NCI-H1694 treated with DMSO at 0.1 percent for 48 hours (cell line): ENCODE measurements around the gene PRMT7.

Experiments
- DNase-seq: peaks from one replicate; lab custom pipeline; 2025; lab: John Stamatoyannopoulos, UW

Gene PRMT7

DNA sequence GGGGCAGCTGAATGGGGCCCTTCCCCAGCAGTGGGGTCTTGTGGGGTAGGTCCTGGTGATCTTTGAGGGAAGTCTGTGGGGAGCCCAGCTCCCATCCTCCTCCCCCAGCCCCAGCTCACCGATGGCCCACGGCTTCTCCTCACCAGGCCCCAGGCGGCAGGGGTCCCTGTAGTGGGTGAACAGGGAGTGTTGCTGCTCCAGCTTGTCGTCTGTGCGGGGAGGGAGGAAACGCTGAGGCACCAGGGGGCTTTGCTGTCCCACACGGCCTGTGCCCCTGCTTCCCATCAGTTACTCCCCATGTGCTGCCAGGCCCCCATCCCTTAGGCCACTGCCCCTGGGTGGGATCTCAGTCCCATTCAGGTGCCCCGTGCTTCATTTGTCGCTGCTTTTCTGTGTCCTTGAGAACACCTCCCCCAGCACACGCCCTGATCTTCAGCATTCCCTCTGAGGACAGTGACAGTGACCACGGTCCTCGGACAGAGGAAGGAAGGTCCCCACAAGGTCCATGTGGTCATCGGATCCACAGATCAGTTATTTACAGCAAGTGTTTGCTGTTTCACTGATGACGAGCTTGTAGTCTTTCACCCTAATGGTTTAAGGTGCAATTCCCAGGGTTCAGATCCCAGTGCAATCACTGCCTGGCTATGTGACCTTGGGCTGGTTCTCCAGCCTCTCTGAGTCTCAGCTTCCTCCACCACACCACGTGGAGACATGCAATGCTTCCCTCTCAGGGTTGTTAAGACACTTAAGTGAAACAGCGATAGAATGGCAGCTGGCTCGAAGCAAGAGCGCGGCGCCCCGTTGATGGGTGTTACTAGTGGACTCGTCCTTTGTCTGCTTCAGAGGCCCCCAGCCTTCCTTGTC is 53.1 kb downstream of the PRMT7 start:
- no peak for DNase-seq

DNA sequence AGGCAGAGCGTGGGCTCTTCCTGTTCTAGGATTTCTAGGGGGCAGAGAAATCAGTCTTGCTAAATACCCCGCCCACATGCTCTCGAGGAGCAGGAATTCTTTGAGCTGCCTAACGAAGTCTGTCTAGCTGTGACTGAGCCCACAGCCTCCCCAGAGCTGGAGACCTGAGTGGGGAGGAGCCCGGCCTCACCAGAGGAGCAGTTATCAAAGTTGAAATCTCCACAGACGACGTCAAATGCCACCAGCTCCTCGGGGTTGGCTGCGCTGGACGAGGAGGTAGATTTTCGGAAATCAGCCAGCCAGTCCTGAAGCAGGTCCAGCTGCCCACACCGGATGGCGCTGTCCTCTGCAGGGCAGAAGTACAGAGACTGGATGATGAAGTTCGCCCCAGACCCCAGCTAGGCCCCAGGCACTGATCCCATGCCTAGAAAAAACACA is 53.8 kb downstream of the PRMT7 start:
- DNase-seq: no peak

DNA sequence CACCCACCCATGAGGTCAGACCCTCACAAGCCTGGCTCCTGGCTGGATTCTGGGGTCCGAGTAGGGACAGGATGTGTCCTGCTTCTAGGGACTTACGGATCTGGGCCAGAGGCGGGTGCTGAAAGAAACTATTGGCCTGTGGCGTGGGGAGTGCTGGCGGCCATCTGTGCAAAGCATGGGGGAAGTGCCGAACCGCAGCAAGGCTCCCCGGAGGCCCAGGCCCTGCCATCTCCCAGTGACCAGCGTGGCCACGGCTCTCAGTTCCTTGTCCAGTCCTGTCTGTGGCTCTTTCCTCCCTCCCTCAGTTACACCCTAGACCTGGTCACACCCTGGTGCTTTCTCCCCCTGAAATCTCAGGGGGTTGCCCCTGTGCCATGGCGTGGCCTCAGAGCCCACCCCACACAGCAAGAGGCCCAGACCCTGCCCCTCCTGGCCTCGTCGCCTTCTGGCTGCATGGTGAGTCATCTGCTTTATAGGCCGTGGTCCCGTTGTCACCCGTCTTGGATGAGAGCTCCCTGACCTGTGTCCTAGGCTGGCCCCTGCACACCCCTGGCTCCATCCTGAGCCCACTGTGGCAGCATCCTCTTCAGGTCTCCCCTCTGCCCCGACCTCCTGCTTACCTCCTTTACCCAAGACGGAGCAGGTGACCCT is 54.5 kb downstream of the PRMT7 start:
- DNase-seq: no peak

DNA sequence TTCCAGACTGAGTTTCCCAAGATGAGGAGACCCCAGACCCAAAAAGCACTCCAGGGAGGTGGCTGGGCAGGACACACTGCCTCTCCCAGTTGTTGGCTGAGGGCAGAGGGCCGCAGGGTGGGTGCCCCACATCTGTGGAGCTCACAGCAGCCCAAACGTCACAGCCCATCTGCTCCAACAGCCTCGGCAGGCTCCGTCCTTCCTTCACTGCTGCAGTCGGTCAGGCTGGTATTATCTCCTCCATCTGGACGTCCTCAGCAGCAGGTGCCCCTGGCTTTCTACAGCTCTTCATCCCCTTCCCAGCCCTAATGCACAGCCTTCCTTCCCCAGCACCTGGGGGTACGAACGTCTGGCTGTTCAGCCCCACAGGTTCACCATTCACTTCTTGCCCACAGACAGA is 55.2 kb downstream of the PRMT7 start:
- no peak for DNase-seq

DNA sequence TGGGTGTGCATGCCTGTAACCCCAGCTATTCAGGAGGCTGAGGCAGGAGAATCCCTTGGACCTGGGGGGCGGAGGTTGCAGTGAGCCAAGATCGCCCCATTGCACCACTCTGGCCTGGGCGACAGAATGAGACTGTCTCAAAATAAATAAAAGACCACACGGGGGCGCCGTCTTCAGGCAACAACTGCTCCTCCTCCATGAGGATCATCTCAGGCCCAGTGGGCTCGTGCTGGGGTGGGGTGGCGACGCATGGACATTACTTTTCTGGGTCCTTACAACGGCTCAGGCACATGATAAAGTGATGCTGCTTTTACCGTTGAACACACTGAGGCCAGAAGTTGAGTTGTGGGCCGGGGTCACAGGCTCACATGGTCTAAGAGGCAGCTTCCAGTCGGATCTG is 56.2 kb downstream of the PRMT7 start:
- DNase-seq: no peak

DNA sequence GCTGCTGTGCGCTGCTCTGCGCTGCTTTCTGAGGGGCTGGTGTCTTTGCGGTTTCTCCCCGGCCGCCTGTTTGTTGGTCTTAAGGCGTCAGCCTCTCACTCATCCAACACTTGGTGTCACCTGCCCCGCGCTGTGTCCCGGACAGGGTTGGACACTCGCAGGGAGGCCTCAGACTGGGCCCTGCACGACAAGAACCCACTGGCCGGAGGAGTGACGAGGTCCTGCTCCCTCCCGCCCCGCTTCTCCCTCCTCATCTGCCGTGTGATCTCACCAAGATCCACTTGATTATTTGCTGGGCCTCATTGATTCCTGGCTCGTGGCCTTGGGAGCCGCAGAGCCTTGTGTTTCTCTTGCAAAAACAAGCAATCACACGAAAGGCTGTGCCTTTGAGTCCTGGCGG is 56.6 kb downstream of the PRMT7 start:
- DNase-seq: no peak

DNA sequence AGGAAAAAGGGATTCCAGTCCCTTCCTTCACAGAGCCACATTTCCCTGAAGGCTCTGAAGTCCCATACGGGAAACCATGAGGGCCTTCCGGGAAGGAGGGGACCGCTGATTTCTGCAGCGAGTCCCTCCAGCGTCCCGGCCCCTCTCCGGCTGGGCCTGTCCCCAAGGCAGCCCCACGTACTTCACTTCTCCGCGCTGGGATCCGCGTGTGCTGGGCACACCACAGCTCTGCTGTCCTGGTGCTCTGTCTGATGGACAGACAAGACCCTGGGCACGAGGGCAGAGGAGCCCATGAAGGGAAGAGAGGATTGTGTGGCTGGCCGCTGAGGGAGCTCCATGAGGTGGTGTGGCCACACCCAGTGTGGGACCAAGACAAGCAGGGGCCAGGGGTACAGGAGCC is 57.1 kb downstream of the PRMT7 start:
- no peak for DNase-seq

DNA sequence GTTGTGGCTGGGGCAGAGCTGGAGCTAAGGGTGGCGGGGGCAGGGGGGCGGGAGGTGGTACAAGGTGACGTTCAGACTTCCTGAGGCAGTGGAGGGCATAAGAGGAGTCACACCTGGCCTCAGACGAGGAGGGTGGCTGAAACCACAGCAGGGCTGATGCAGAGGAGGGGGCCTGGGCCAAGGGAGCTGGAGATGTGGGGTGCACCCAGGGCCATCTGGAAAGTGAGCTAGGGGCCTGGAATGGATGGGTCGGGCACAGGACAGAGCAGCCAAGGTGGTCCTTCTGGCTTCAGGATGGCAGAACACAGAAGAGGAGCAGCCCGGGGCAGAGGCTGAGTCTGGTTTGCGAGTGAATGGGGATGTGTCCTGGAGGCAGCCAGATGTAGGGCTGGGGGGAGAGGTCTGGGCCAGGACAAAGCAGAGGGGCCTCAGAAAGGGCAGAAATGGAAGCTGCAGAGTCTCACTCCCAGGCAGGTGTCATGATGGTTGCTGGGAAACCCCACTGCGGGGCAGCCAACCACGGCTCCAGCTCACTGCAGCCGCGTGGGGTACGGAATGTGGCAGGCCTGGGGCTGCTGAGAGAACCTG is 57.6 kb downstream of the PRMT7 start:
- no peak for DNase-seq

DNA sequence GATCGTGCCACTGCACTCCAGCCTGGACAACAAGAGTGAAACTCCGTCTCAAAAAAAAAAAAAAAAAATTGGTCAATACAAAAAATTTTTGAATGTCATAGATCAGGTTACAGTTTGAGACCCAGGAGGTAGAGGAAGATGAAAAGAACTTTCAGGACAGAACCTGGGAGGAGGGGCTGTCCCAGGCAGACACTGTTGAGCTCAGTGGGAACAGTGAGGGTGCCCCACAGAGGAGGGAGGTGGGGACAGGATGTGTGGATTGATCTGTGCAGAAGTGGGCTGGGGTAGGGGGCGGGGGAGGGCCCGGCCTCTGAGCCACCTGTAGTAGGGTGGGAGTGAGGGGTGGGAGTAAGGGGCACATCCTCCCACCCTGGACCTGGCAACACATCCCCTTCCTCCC is 58.3 kb downstream of the PRMT7 start:
- DNase-seq: no peak

DNA sequence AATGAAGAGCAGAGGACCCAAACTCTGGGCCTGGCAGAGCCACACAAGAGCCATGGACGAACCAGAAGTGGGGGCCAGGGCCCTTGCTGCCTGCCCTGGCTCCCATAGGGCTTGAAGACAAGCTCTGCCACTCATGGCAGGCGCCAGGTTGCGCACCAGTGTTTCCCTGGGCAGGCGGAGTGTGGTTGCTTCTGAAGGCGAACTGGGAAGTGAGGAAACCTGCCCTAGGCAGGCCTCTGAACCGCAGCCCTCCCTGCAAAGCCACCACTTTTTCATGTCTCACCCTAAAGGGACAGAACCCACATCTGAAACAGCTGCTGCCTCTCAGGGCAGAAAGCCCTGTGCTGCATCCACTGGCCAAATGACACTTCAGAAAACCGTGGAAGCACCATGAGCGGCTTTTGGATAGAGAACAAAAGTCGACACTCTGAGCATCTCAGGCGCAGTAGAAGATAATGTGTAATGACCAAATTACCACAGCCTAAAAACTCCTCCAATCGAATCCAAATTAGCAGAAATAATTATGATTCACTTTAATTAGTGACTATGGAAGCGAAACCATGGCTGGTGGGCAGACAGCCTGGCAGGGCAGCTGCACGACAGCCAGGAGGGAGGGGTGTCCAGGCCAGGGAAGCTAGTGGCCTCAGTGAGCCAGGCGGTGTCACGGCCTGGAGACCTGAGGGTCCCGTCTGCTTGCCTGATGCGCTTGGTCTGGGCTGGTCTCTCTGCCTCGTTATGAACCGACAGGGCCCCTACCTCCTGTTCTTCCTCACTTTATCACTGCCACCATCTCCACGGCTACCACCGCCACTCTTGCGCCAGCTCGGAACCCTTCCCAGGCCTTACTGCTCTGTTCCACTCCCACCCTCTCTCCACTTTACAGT is 59.1 kb downstream of the PRMT7 start:
- no peak for DNase-seq

DNA sequence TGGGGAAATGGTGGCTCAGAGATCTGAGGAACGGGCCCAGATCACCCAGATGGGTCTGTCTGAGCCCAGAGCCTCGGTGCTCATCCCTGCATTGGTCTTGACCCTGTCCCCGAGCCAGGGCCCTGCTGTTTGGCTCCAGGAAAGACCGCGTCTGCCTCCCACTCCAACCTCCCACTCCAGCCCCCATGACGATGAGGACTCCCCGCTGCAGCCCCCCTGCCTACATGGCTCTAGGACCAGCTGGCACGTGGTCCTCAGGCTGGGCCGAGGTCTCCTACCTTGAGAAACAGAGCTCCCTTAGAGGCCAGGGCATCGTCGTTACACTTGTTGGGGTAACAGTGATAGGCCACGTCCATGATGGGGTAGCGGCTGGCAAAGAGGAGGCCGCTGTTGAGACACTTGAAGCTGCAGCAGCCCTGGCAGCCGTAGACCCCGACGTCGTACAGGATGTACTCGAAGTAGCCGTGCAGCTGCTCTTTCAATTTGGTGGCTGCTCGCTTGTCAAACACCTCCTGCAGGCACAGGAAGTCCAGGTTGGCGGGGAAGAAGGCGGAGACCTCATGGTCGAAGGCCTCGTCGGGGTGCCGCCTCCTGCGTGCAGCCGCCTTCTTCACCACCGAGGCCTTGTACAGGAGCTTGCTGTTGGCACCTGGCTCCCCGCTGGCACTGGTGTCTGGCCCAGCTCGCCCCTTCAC is 59.9 kb downstream of the PRMT7 start:
- DNase-seq: no peak

DNA sequence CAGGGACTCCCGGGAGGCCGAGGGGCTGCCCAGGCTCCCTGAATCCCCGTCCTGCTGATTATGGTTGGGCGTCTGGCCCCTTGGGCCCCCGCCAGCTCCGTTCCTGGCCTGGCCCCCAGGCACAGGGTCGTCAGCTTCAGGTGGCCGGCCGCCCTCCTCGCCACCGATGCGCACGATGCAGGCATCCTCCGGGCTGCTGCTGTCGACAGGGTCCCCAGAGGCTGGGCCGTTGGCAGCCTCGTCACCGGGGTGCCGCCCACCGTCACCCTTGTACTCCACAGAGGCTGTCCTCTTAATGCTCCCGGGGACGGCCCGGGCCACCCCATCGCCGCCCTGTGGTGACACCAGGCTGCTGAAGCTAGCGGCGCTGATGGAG is 60.4 kb downstream of the PRMT7 start:
- DNase-seq: no peak

DNA sequence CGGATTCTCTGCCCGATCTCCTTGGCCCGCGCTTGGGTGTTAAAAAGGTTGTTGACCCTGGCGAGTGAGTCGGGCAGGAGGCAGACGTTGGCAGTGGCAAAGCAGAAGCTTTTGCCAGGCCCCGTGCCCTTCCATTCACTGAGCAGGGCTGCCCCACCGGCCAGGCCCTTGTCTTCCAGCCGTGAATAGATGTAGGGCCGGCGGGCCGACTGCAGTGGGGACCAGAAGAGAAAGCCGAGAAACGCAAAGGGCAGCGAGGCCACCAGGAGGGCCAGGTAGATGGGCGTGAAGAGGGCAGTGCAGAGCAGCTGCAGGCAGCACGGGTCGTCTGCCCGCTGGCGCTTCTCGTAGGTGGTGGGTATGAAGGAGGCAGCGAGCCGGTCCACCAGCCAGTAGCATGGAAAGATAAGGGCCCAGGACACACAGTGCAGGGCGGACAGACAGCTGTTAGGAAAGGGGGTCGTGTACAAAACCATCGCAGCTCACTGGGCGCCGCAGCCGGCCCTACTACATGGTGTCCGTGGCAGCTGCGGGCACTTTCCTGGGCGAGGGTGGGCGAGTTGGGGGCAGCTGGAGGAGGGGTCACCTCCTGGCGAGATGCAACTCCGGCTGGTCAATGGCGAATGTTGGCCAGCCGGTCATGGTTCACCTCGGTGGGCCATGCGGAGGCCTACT is 61.0 kb downstream of the PRMT7 start:
- DNase-seq: no peak

DNA sequence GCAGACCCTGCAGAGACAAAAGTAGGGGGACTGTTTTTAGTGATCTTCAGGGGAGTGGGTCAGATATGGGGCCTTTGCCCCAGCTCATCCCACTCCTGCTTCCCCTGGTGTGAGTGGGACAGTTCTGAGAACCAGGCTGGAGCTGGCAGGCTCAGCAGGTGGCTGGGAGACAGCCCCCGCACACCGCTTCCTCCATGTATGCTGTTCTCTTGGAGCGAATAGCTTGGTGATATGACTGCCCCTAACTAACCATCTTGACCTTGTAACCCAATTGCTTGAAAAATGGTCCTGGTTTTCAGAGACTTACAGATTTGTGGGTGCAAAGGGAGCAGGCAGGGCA is 61.5 kb downstream of the PRMT7 start:
- no peak for DNase-seq

DNA sequence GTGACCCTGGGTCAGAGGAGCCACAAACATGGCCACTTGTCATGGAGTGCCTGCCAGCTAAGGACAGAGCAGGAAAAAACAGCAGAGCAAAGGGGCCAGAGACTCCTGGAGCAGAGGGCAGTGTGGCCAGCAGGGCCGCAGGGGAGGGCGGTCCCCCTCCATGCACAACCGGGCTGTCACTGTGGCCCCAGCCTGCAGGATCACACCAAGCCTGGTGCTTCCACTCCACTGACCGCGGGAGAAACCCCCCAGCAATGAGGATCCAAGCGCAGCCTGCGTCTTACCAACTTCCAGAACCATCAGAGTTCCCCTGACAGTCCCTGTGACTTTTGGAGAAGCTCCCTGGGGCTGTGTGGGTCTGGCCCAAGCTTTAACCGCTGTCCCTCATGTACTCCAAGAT is 62.0 kb downstream of the PRMT7 start:
- no peak for DNase-seq

DNA sequence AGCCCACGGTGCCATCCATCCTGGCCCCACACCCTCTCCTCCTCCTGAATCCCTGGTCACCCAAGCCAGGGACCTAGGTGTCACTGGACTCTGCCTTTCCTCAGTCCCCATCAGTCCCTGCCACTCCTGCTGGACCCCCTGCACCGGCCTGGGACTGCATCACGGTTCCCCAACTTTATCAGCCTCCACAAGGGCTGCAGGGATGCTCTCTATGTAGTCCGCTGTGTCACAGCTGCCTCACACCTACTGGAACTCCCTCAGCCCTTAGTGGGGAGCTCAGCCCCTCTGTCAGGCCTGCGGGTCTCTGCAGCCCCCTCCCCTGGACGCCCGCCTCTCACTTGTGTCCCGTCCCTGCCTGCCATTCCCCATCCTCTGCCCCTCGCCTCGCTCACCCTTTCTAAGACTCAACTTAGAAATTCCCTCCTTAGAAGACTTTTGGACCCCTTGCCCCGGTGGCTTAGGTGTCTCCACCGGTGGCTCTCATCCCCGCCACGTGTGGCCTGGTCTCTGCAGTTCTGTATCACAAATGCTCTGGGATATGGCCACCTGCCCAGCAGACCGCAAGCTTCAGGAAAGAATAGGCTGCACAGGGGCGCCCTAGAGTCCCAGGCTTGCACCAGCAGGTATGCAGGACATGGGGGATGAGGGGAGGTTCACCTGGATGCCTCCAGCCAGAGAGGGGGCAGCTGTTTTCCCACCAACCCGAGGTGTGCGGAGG is 62.9 kb downstream of the PRMT7 start:
- DNase-seq: no peak

DNA sequence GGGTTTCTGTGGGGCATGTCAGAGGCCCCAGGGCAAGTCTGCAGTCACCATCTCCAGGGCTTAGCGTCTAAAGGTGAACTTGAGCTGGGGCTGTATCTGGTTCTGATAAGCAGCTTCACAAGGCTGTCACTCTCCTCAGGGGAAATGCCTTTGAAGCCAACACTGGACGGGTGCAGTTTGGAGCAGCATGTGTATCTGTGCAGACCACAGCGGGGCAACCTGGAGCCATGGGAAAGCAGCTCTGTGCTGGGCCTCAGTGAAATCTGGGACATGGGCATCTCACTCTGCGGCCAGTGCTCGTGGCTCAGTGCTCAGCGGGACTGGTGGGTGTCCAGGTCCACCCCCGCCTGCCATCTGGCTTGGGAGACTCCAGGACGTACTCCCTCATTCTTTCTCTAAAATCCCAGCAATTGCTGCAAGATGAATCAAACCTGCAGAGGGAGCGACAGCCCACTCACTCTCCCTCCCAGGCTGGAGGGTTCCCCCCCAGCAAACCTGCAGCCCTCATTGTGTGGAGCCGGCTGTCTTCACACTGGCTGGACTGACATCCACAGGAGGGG is 63.5 kb downstream of the PRMT7 start:
- no peak for DNase-seq

DNA sequence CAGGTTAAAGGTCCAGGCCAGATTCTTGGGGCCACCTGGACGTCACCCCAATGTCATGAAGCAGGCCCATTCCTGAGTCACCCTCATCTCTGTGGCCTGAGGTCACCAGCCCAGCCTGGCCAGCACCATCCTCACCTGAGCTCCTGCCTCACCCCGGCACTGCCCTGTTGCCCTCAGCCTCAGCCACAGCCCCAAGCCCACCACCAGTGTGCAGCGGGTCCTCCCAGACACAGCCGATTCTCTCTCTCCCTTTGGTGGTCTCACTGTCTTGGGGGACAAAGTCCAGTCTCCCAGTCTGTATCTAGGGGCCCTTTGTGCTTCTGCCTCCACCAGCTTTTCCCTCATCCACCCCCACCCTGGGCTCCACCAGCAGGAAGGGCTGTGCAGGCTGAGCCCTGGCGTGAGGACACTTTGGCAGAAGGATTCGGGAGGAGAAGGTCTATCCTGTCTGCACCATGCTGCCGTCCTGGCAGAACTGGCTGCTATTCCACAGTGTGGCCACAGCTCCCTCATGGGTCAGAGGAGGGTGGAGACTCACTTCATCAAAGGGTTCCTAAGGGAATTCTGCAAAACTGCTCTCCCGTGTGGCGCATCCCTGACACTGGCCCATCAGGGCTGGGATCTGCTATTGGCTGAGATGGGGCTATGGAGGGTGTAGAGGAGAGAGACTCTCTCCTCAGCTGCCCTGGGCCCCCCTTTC is 64.3 kb downstream of the PRMT7 start:
- no peak for DNase-seq

DNA sequence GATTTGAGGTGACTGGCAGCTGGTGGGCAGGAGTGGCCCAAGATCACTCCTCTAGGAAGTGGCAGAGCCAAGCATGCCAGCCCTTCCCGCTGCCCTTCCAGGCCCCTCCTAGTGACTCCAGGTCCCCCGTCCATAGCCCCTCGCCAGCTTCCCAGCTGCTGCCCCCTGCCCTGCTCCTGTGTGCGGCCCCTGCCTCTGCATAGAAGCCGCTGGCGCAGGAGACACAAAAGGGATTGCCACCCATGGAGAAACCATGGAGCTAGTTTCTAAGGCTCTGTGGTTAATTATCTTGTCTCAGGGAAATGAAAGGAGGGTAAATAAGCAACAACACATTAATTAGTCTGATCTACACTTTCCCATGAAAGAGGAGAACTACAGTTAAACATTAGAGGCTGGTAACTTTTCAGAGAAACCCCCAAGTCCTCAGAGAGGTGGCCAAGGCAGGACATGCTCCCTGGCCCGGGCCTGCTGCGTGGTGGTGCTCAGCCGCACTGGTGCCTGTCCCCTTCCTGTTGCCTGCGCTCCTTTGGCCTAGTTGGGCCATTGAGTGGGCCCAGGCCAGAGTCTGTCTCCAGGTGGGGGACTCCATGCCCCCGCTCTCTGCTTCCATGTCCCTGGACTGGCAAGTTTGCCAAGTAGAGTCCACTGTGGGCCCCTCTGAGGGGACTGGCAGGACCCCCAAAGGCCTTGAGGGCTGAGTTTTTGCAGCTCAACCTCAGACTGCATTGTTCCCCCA is 65.2 kb downstream of the PRMT7 start:
- DNase-seq: no peak
